H1 (cell line): Measurements from ENCODE around the gene CBY2. TPM values are rescaled to one million over a fixed set of nuclear protein-coding genes. Genes with fewer than 3 reads are reported as not detected.

Source experiments
- CTCF ChIA-PET: fragments of 300-600 bp; sonication (Branson Sonifier 250); formaldehyde crosslinking; loops from one replicate; lab custom pipeline; 2021; ENCODE audit not compliant: partially characterized antibody; lab: Charles Lee
- POLR2A ChIA-PET: fragments of 300-600 bp; sonication (Branson Sonifier 250); formaldehyde crosslinking; loops from one replicate; lab custom pipeline; 2021; ENCODE audit warnings: inconsistent platforms; ENCODE audit not compliant: partially characterized antibody; lab: Charles Lee
- DNase-seq, 2 experiments: peaks; one replicate each; pipeline versions ENCODE4 v3.0.0 to v3.0.0-alpha.2; 2010 to 2022; ENCODE audit warnings: low spot score in 2 of 2, low read depth in 1 of 2, mixed read lengths in 1 of 2
- FAIRE-seq: peaks from 2 replicates; lab custom pipeline; 2011; peaks lifted over from hg19 to GRCh38; lab: Jason Lieb, UNC
- H2AFZ ChIP-seq: 2 replicates; pipeline ENCODE4 v1.8.1; 2012; ENCODE audit warnings: low read length, inconsistent platforms
- H2AK5ac ChIP-seq: 2 replicates; pipeline ENCODE4 v1.6.1; 2013; ENCODE audit warnings: low read depth, low read length
- H2BK120ac ChIP-seq: replicated peaks from 2 replicates; pipeline ENCODE3; 2013; ENCODE audit warnings: low read depth, low read length, inconsistent platforms
- H2BK12ac ChIP-seq: 2 replicates; pipeline ENCODE4 v1.6.1; 2013; ENCODE audit warnings: low read depth, low read length
- H2BK15ac ChIP-seq: 2 replicates; pipeline ENCODE4 v1.6.1; 2013; ENCODE audit warnings: low read length
- H2BK20ac ChIP-seq: 2 replicates; pipeline ENCODE4 v1.6.1; 2013; ENCODE audit warnings: low read length
- H2BK5ac ChIP-seq: 2 replicates; pipeline ENCODE4 v1.6.1; 2013; ENCODE audit warnings: low read depth, low read length
- H3K14ac ChIP-seq: 2 replicates; pipeline ENCODE4 v1.6.1; 2013; ENCODE audit warnings: inconsistent platforms; ENCODE audit not compliant: insufficient read length
- H3K18ac ChIP-seq: 2 replicates; pipeline ENCODE4 v1.6.1; 2013; ENCODE audit warnings: low read length; ENCODE audit errors: extremely low read depth
- H3K23ac ChIP-seq: 2 replicates; pipeline ENCODE4 v1.6.1; 2013; ENCODE audit warnings: inconsistent platforms; ENCODE audit not compliant: insufficient read length
- H3K23me2 ChIP-seq: 2 replicates; pipeline ENCODE4 v1.6.1; 2013; ENCODE audit warnings: low read depth, low read length
- H3K27ac ChIP-seq: 2 replicates; pipeline ENCODE4 v1.6.1; 2011; ENCODE audit warnings: low read depth, low read length, inconsistent platforms
- H3K27me3 ChIP-seq, 4 experiments: replicated peaks in 1 of 4; 1 replicate in 1 of 4; 2 replicates in 3 of 4; pipeline versions ENCODE4 v1.6.1 to v1.8.1; 2011 to 2013; ENCODE audit warnings: low read length in 3 of 4, mild to moderate bottlenecking in 3 of 4, inconsistent platforms in 2 of 4, mixed read lengths in 2 of 4, moderate library complexity in 1 of 4; ENCODE audit not compliant: control insufficient read depth in 3 of 4, insufficient read depth in 3 of 4; ENCODE audit errors: extremely low read depth in 1 of 4
- H3K36me3 ChIP-seq, 4 experiments: 2 replicates each; pipeline versions ENCODE4 v1.6.1 to v1.8.1; 2011 to 2013; ENCODE audit warnings: mild to moderate bottlenecking in 4 of 4, low read length in 3 of 4, moderate library complexity in 2 of 4, control low read depth in 1 of 4, inconsistent platforms in 1 of 4; ENCODE audit not compliant: insufficient read depth in 4 of 4, control insufficient read depth in 2 of 4
- H3K4ac ChIP-seq: replicated peaks from 2 replicates; pipeline ENCODE3; 2013; ENCODE audit warnings: low read length, low read depth, mixed read lengths, inconsistent platforms; ENCODE audit not compliant: insufficient read length
- H3K4me1 ChIP-seq, 4 experiments: replicated peaks in 1 of 4; 1 replicate in 1 of 4; 2 replicates in 3 of 4; pipeline versions ENCODE4 v1.6.1 to v1.8.1; 2011 to 2013; ENCODE audit warnings: low read length in 3 of 4, inconsistent platforms in 2 of 4, mixed read lengths in 1 of 4; ENCODE audit not compliant: insufficient read depth in 4 of 4, control insufficient read depth in 3 of 4
- H3K4me2 ChIP-seq, 2 experiments: 2 replicates each; pipeline versions ENCODE4 v1.6.1 to v1.8.1; 2011 to 2013; ENCODE audit warnings: low read depth in 2 of 2, low read length in 2 of 2, control low read depth in 1 of 2, inconsistent platforms in 1 of 2, mild to moderate bottlenecking in 1 of 2; ENCODE audit not compliant: insufficient read depth in 1 of 2
- H3K4me3 ChIP-seq, 4 experiments: fragments of 200-600, 300-600 bp in 1 of 4; sonication (generic), shearing (Covaris generic), sonication (Bioruptor Twin) in 1 of 4; 2 replicates each; pipeline versions ENCODE4 v1.5.1 to v1.8.1; 2011 to 2016; ENCODE audit warnings: low read length in 4 of 4, low read depth in 3 of 4, control low read depth in 2 of 4, inconsistent platforms in 2 of 4, mild to moderate bottlenecking in 2 of 4, mixed read lengths in 1 of 4, moderate library complexity in 1 of 4; ENCODE audit not compliant: insufficient read depth in 2 of 4; ENCODE audit errors: extremely low read depth in 1 of 4
- H3K56ac ChIP-seq: replicated peaks from 2 replicates; pipeline ENCODE3; 2013; ENCODE audit warnings: low read depth, mild to moderate bottlenecking, mixed read lengths, low read length, inconsistent platforms; ENCODE audit not compliant: insufficient read length
- H3K79me1 ChIP-seq: 2 replicates; pipeline ENCODE4 v1.6.1; 2013; ENCODE audit warnings: low read depth, low read length, control low read depth
- H3K79me2 ChIP-seq, 2 experiments: 2 replicates each; pipeline versions ENCODE4 v1.6.1 to v1.8.1; 2012 to 2013; ENCODE audit warnings: low read length in 2 of 2, mild to moderate bottlenecking in 2 of 2, inconsistent platforms in 1 of 2; ENCODE audit not compliant: insufficient read depth in 2 of 2, control insufficient read depth in 1 of 2
- H3K9ac ChIP-seq, 4 experiments: replicated peaks in 1 of 4; 1 replicate in 1 of 4; 2 replicates in 3 of 4; pipeline versions ENCODE4 v1.6.1 to v1.8.1; 2011 to 2013; ENCODE audit warnings: low read depth in 3 of 4, low read length in 3 of 4, control low read depth in 2 of 4, mild to moderate bottlenecking in 2 of 4, moderate library complexity in 2 of 4, inconsistent platforms in 1 of 4; ENCODE audit errors: extremely low read depth in 1 of 4
- H3K9me3 ChIP-seq, 2 experiments: 2 replicates each; pipeline versions ENCODE4 v1.6.1 to v1.8.1; 2012 to 2013; ENCODE audit warnings: mild to moderate bottlenecking in 2 of 2, moderate library complexity in 2 of 2, control low read depth in 1 of 2, inconsistent platforms in 1 of 2, low read depth in 1 of 2, low read length in 1 of 2, mixed read lengths in 1 of 2; ENCODE audit not compliant: insufficient read depth in 2 of 2
- H4K20me1 ChIP-seq, 2 experiments: replicated peaks in 1 of 2; 2 replicates each; pipeline versions ENCODE3 to v1.8.1; 2011 to 2013; ENCODE audit warnings: inconsistent platforms in 2 of 2, low read length in 2 of 2, mild to moderate bottlenecking in 1 of 2; ENCODE audit not compliant: insufficient read depth in 2 of 2, control insufficient read depth in 1 of 2
- H4K5ac ChIP-seq: 2 replicates; pipeline ENCODE4 v1.6.1; 2013; ENCODE audit warnings: low read length, low read depth, mixed read lengths, inconsistent platforms; ENCODE audit not compliant: insufficient read length
- H4K8ac ChIP-seq: 2 replicates; pipeline ENCODE4 v1.8.0; 2013; ENCODE audit warnings: mild to moderate bottlenecking, moderate library complexity, low read length, inconsistent platforms; ENCODE audit not compliant: insufficient read depth; ENCODE audit errors: extremely low read depth
- H4K91ac ChIP-seq: replicated peaks from 2 replicates; pipeline ENCODE3; 2013; ENCODE audit warnings: low read length, mixed read lengths, inconsistent platforms; ENCODE audit not compliant: insufficient read length
- POLR2A ChIP-seq, 2 experiments: IDR thresholded peaks; 1 replicate in 1 of 2; 2 replicates in 1 of 2; pipeline ENCODE4 v1.6.1; 2011; ENCODE audit warnings: low read depth in 2 of 2, low read length in 2 of 2, mild to moderate bottlenecking in 2 of 2; ENCODE audit errors: control extremely low read depth in 1 of 2
- POU5F1 ChIP-seq: IDR thresholded peaks from 2 replicates; pipeline ENCODE4 v1.6.1; 2011; ENCODE audit warnings: low read depth, mild to moderate bottlenecking, low read length, moderate library complexity
- SIN3A ChIP-seq, 2 experiments: IDR thresholded peaks in 1 of 2; conservative IDR thresholded peaks in 1 of 2; 2 replicates each; pipeline ENCODE4 v1.6.1; 2011 to 2012; ENCODE audit warnings: low read length in 2 of 2, improper control_type of control experiment in 1 of 2, low read depth in 1 of 2, mild to moderate bottlenecking in 1 of 2
- WGBS, 2 experiments: shearing (Covaris generic) in 1 of 2; methylation state at CpG; one replicate each; pipeline versions ENCODE4 v1.1.6 to v1.1.7; 2013 to 2015; ENCODE audit warnings: low lambda C conversion rate in 2 of 2, mixed read lengths in 2 of 2, inconsistent platforms in 1 of 2, low coverage in 1 of 2, missing lambda C conversion rate in 1 of 2; ENCODE audit not compliant: insufficient replicate concordance in 2 of 2, insufficient coverage in 1 of 2, insufficient read length in 1 of 2; ENCODE audit errors: extremely low coverage in 1 of 2, missing lambda C conversion rate in 1 of 2; 5-methylcytosine and 5-hydroxymethylcytosine counted together
- polyA plus RNA-seq, 7 experiments: library from polyadenylated mRNA; depleted of rRNA in 3 of 7; stranded (reverse) in 5 of 7; unstranded in 2 of 7; fragments of >200 nt in 5 of 7; fragments of 200-250 nt in 2 of 7; gene quantifications; 1 replicate in 5 of 7; 2 replicates in 1 of 7; 4 replicates in 1 of 7; pipeline versions ENCODE4 v1.2.1 to v1.2.3, GENCODE V29; 2011 to 2013; ENCODE audit warnings: missing spikeins in 2 of 7, mixed read lengths in 2 of 7
- total RNA-seq: library from RNA; stranded (reverse); fragmentation: NEBNext Ultra II Directional; extraction: Animal tissue kit (Norgen Biotek cat#: 25700); gene quantifications from 2 replicates; pipeline ENCODE4 v1.2.1, GENCODE V29; 2021

CBY2 gene
- total and polyA plus RNA-seq, 2 of the 8 experiments (the other 6 are each of a cell fraction or from before 2014, with no cell fraction given), result not detected

- Histone ChIP-seq H3K9ac (no peak overlapping the region), H3K79me1 (no peaks in the 10 kb centered on the region; the same call in 1 of the 2 replicates), H3K18ac (no peak overlapping the region), H4K8ac (no peak overlapping the region), H2BK12ac (no peak overlapping the region), H4K5ac (no peak overlapping the region), H3K4me2 (no peak overlapping the region), H3K4me1 (peaks cover 0 to 9% (median 3%) of the 10 kb centered on the region in 4 experiments; a peak in 3 of 7 replicates), H3K36me3 (no peaks in the 10 kb centered on the region), H2BK15ac (no peak overlapping the region), H3K27ac (no peak overlapping the region), H3K23me2 (no peaks in the 10 kb centered on the region), H4K20me1 (no peaks in the 10 kb centered on the region), H3K4ac (no peak overlapping the region), H2BK20ac (no peak overlapping the region), H3K4me3 (no peak overlapping the region), H2AK5ac (no peak overlapping the region), H3K56ac (no peak overlapping the region), H3K14ac (no peak overlapping the region), H2AFZ (no peak overlapping the region), H2BK120ac (no peak overlapping the region), H3K79me2 (no peaks in the 10 kb centered on the region), H3K23ac (no peak overlapping the region), H3K9me3 (no peaks in the 10 kb centered on the region), H2BK5ac (no peak overlapping the region), H3K27me3 (0 out of 7 replicates have a peak, but pooled peaks cover 0 to 2% (median 0%) of the 10 kb centered on the region in 4 experiments), H4K91ac (no peak overlapping the region)
- ChIA-PET POLR2A (interaction anchor here (0.5 kb wide), 1 partner anchor 232 kb away, joined by 3 read pairs; no protein-coding TSS in a partner anchor), CTCF (interaction anchor here (0.6 to 4.8 kb wide), 5 partner anchors 10 to 84 kb away, joined by 3 to 31 read pairs (median 6); no protein-coding TSS in a partner anchor)
- DNase-seq (no peak), FAIRE-seq (no peak)
- 71% methylated on average over 2 of the region's 2 CpGs; no CpG with 5 or more reads in 1 of the 2 experiments for WGBS, 2 experiments
- TF ChIP-seq SIN3A (conservative IDR thresholded peaks at IDR 0.05 in 1 of 2, IDR thresholded peaks at IDR 0.05 in 1 of 2; ENCODE audit: low read depth in 1 of 2, low read length in 2 of 2) (no peak), POU5F1 (no peak), POLR2A (IDR thresholded peaks at IDR 0.05; ENCODE audit: control extremely low read depth in 1 of 2, low read depth in 2 of 2, low read length in 2 of 2) (no peak)
These were observed 5.5 kb downstream of the CBY2 start for GRCh38 chr13:45707516-45708100.
